WTC11 (cell line): ENCODE measurements around the gene GNAZ. TPM values are rescaled to one million over a fixed set of nuclear protein-coding genes. Genes with fewer than 3 reads are reported as not detected.

Experiments used
- ATAC-seq: fragments of 200-7000 bp; cut with Tn5 transposase; 2 replicates; pipeline ENCODE4 v1.10.0; 2021; ENCODE audit warnings: mild to moderate bottlenecking, moderate library complexity
- CTCF ChIA-PET: fragments of 300-600 bp; sonication (Branson Sonifier 250); formaldehyde crosslinking; loops from one replicate; lab custom pipeline; 2021; ENCODE audit warnings: antibody characterized with exemption; lab: Charles Lee
- POLR2A ChIA-PET: fragments of 350-600 bp; sonication (Branson Sonifier 250); formaldehyde crosslinking; loops from one replicate; lab custom pipeline; 2021; ENCODE audit warnings: antibody characterized with exemption; lab: Charles Lee
- DNase-seq: peaks from one replicate; pipeline ENCODE4 v3.0.0; 2021; ENCODE audit warnings: low spot score
- H3K27ac Mint-ChIP-seq: 2 replicates; pipeline ENCODE4 v1.8.0; 2021; ENCODE audit warnings: mixed read lengths
- H3K27me3 Mint-ChIP-seq: 2 replicates; pipeline ENCODE4 v1.8.0; 2021; ENCODE audit warnings: low read depth, mild to moderate bottlenecking, moderate library complexity, mixed read lengths
- H3K36me3 Mint-ChIP-seq: 2 replicates; pipeline ENCODE4 v1.8.0; 2021; ENCODE audit warnings: mixed read lengths
- H3K4me1 Mint-ChIP-seq: 2 replicates; pipeline ENCODE4 v1.8.0; 2022; ENCODE audit warnings: mixed read lengths
- H3K4me3 Mint-ChIP-seq: 2 replicates; pipeline ENCODE4 v1.8.0; 2021; ENCODE audit warnings: mild to moderate bottlenecking, moderate library complexity, mixed read lengths
- H3K9me3 Mint-ChIP-seq: 2 replicates; pipeline ENCODE4 v1.8.0; 2021; ENCODE audit warnings: mixed read lengths
- CBFB ChIP-seq: sonication (generic); formaldehyde crosslinking; IDR thresholded peaks from 2 replicates; pipeline ENCODE4 v1.8.1; 2022; ENCODE audit warnings: mild to moderate bottlenecking, low read depth, missing genetic modification reagents
- ELF4 ChIP-seq: sonication (generic); formaldehyde crosslinking; IDR thresholded peaks from 2 replicates; pipeline ENCODE4 v1.8.1; 2022; ENCODE audit warnings: low read depth, mild to moderate bottlenecking, moderate library complexity, missing genetic modification reagents
- FOXK1 ChIP-seq: sonication (generic); formaldehyde crosslinking; IDR thresholded peaks from 2 replicates; pipeline ENCODE4 v1.8.0; 2022; ENCODE audit warnings: mild to moderate bottlenecking, moderate library complexity, missing genetic modification reagents
- GABPB1 ChIP-seq: sonication (generic); formaldehyde crosslinking; IDR thresholded peaks from 2 replicates; pipeline ENCODE4 v1.8.1; 2023; ENCODE audit warnings: mild to moderate bottlenecking, missing genetic modification reagents
- IRF2 ChIP-seq: sonication (generic); formaldehyde crosslinking; IDR thresholded peaks from 2 replicates; pipeline ENCODE4 v1.8.0; 2022; ENCODE audit warnings: low read depth, missing genetic modification reagents, borderline replicate concordance
- NFE2L1 ChIP-seq: sonication (generic); formaldehyde crosslinking; IDR thresholded peaks from 2 replicates; pipeline ENCODE4 v1.8.1; 2023; ENCODE audit warnings: missing genetic modification reagents
- NR3C1 ChIP-seq: sonication (generic); formaldehyde crosslinking; conservative IDR thresholded peaks from 2 replicates; pipeline ENCODE4 v1.8.1; 2023; ENCODE audit warnings: low read depth, mild to moderate bottlenecking, missing genetic modification reagents
- RELA ChIP-seq: sonication (generic); formaldehyde crosslinking; IDR thresholded peaks from 2 replicates; pipeline ENCODE4 v1.8.1; 2022; ENCODE audit warnings: missing genetic modification reagents, mild to moderate bottlenecking, borderline replicate concordance
- SOX15 ChIP-seq: fragments of 250-450 bp; sonication (Bioruptor Pico); IDR thresholded peaks from 2 replicates; pipeline ENCODE4 v1.9.0; 2021; ENCODE audit warnings: mild to moderate bottlenecking
- TEAD1 ChIP-seq: sonication (generic); formaldehyde crosslinking; IDR thresholded peaks from 2 replicates; pipeline ENCODE4 v1.8.0; 2022; ENCODE audit warnings: mild to moderate bottlenecking, missing genetic modification reagents
- ZBTB21 ChIP-seq: sonication (generic); formaldehyde crosslinking; IDR thresholded peaks from 2 replicates; pipeline ENCODE4 v1.8.1; 2023; ENCODE audit warnings: mild to moderate bottlenecking, missing genetic modification reagents, borderline replicate concordance
- total RNA-seq: library from RNA; stranded (reverse); gene quantifications from 3 replicates; pipeline ENCODE4 v1.2.3, GENCODE V29; 2021
- TF ChIP-seq, protein P1 (sequence below): sonication (generic); formaldehyde crosslinking; IDR thresholded peaks from 2 replicates; pipeline ENCODE4 v1.8.1; 2023; ENCODE audit warnings: mild to moderate bottlenecking, missing genetic modification reagents
- TF ChIP-seq, protein P2 (sequence below): sonication (generic); formaldehyde crosslinking; IDR thresholded peaks from 2 replicates; pipeline ENCODE4 v1.8.1; 2022; ENCODE audit warnings: mild to moderate bottlenecking, moderate library complexity, missing genetic modification reagents
- TF ChIP-seq, protein P3 (sequence below): sonication (generic); formaldehyde crosslinking; IDR thresholded peaks from 2 replicates; pipeline ENCODE4 v1.8.0; 2022; ENCODE audit warnings: mild to moderate bottlenecking, missing genetic modification reagents
- TF ChIP-seq, protein P4 (sequence below): fragments of 250-450 bp; sonication (Bioruptor Pico); IDR thresholded peaks from 2 replicates; pipeline ENCODE4 v1.9.0; 2021; ENCODE audit warnings: mild to moderate bottlenecking, borderline replicate concordance
- TF ChIP-seq, protein P5 (sequence below): sonication (generic); formaldehyde crosslinking; IDR thresholded peaks from 2 replicates; pipeline ENCODE4 v1.8.1; 2023; ENCODE audit warnings: mild to moderate bottlenecking, missing genetic modification reagents
- TF ChIP-seq, protein P6 (sequence below): fragments of 250-450 bp; sonication (Bioruptor Pico); conservative IDR thresholded peaks from 2 replicates; pipeline ENCODE4 v1.9.0; 2021; ENCODE audit warnings: mild to moderate bottlenecking
- TF ChIP-seq, protein P7 (sequence below): sonication (generic); formaldehyde crosslinking; IDR thresholded peaks from 2 replicates; pipeline ENCODE4 v1.8.1; 2023; ENCODE audit warnings: mild to moderate bottlenecking, missing genetic modification reagents, borderline replicate concordance

The GNAZ gene
- total RNA-seq, 1 experiment from 2014 or later, result 9.9 TPM

DNA sequence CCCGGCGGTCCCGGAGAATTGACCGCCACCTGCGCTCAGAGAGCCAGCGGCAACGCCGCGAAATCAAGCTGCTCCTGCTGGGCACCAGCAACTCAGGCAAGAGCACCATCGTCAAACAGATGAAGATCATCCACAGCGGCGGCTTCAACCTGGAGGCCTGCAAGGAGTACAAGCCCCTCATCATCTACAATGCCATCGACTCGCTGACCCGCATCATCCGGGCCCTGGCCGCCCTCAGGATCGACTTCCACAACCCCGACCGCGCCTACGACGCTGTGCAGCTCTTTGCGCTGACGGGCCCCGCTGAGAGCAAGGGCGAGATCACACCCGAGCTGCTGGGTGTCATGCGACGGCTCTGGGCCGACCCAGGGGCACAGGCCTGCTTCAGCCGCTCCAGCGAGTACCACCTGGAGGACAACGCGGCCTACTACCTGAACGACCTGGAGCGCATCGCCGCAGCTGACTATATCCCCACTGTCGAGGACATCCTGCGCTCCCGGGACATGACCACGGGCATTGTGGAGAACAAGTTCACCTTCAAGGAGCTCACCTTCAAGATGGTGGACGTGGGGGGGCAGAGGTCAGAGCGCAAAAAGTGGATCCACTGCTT lies 25.5 kb downstream of the GNAZ start:
- TF ChIP-seq NFE2L1 (CRISPR knock-in tag) (no peak), CBFB (CRISPR knock-in tag) (no peak), RELA (CRISPR knock-in tag) (no peak), GABPB1 (CRISPR knock-in tag) (no peak), ZBTB21 (CRISPR knock-in tag) (no peak), NR3C1 (no peak), FOXK1 (CRISPR knock-in tag) (no peak)
- TF ChIP-seq, protein P1, sequence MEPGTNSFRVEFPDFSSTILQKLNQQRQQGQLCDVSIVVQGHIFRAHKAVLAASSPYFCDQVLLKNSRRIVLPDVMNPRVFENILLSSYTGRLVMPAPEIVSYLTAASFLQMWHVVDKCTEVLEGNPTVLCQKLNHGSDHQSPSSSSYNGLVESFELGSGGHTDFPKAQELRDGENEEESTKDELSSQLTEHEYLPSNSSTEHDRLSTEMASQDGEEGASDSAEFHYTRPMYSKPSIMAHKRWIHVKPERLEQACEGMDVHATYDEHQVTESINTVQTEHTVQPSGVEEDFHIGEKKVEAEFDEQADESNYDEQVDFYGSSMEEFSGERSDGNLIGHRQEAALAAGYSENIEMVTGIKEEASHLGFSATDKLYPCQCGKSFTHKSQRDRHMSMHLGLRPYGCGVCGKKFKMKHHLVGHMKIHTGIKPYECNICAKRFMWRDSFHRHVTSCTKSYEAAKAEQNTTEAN, result no peak
- TF ChIP-seq, protein P2, sequence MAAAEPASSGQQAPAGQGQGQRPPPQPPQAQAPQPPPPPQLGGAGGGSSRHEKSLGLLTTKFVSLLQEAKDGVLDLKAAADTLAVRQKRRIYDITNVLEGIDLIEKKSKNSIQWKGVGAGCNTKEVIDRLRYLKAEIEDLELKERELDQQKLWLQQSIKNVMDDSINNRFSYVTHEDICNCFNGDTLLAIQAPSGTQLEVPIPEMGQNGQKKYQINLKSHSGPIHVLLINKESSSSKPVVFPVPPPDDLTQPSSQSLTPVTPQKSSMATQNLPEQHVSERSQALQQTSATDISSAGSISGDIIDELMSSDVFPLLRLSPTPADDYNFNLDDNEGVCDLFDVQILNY (CRISPR knock-in tag), result no peak
- TF ChIP-seq, protein P3, sequence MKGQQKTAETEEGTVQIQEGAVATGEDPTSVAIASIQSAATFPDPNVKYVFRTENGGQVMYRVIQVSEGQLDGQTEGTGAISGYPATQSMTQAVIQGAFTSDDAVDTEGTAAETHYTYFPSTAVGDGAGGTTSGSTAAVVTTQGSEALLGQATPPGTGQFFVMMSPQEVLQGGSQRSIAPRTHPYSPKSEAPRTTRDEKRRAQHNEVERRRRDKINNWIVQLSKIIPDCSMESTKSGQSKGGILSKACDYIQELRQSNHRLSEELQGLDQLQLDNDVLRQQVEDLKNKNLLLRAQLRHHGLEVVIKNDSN, result no peak
- TF ChIP-seq, protein P4, sequence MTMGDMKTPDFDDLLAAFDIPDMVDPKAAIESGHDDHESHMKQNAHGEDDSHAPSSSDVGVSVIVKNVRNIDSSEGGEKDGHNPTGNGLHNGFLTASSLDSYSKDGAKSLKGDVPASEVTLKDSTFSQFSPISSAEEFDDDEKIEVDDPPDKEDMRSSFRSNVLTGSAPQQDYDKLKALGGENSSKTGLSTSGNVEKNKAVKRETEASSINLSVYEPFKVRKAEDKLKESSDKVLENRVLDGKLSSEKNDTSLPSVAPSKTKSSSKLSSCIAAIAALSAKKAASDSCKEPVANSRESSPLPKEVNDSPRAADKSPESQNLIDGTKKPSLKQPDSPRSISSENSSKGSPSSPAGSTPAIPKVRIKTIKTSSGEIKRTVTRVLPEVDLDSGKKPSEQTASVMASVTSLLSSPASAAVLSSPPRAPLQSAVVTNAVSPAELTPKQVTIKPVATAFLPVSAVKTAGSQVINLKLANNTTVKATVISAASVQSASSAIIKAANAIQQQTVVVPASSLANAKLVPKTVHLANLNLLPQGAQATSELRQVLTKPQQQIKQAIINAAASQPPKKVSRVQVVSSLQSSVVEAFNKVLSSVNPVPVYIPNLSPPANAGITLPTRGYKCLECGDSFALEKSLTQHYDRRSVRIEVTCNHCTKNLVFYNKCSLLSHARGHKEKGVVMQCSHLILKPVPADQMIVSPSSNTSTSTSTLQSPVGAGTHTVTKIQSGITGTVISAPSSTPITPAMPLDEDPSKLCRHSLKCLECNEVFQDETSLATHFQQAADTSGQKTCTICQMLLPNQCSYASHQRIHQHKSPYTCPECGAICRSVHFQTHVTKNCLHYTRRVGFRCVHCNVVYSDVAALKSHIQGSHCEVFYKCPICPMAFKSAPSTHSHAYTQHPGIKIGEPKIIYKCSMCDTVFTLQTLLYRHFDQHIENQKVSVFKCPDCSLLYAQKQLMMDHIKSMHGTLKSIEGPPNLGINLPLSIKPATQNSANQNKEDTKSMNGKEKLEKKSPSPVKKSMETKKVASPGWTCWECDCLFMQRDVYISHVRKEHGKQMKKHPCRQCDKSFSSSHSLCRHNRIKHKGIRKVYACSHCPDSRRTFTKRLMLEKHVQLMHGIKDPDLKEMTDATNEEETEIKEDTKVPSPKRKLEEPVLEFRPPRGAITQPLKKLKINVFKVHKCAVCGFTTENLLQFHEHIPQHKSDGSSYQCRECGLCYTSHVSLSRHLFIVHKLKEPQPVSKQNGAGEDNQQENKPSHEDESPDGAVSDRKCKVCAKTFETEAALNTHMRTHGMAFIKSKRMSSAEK (CRISPR knock-in tag), result no peak
- TF ChIP-seq, protein P5, sequence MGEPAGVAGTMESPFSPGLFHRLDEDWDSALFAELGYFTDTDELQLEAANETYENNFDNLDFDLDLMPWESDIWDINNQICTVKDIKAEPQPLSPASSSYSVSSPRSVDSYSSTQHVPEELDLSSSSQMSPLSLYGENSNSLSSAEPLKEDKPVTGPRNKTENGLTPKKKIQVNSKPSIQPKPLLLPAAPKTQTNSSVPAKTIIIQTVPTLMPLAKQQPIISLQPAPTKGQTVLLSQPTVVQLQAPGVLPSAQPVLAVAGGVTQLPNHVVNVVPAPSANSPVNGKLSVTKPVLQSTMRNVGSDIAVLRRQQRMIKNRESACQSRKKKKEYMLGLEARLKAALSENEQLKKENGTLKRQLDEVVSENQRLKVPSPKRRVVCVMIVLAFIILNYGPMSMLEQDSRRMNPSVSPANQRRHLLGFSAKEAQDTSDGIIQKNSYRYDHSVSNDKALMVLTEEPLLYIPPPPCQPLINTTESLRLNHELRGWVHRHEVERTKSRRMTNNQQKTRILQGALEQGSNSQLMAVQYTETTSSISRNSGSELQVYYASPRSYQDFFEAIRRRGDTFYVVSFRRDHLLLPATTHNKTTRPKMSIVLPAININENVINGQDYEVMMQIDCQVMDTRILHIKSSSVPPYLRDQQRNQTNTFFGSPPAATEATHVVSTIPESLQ, result no peak
- ATAC-seq (no peak), DNase-seq (no peak)
- ChIA-PET POLR2A (no interaction called here), CTCF (interaction anchor here (1.1 to 1.6 kb wide), 6 partner anchors 28 to 241 kb away, joined by 3 to 4 read pairs (median 3); no protein-coding TSS in a partner anchor)
- no peaks in the 10 kb centered on the region for H3K9me3 Mint-ChIP-seq
- H3K36me3 Mint-ChIP-seq, result no peaks in the 10 kb centered on the region
- H3K27me3 Mint-ChIP-seq, result no peaks in the 10 kb centered on the region
- H3K4me3 Mint-ChIP-seq, result no peak overlapping the region
- no peak overlapping the region for H3K27ac Mint-ChIP-seq
- no peaks in the 10 kb centered on the region for H3K4me1 Mint-ChIP-seq

DNA sequence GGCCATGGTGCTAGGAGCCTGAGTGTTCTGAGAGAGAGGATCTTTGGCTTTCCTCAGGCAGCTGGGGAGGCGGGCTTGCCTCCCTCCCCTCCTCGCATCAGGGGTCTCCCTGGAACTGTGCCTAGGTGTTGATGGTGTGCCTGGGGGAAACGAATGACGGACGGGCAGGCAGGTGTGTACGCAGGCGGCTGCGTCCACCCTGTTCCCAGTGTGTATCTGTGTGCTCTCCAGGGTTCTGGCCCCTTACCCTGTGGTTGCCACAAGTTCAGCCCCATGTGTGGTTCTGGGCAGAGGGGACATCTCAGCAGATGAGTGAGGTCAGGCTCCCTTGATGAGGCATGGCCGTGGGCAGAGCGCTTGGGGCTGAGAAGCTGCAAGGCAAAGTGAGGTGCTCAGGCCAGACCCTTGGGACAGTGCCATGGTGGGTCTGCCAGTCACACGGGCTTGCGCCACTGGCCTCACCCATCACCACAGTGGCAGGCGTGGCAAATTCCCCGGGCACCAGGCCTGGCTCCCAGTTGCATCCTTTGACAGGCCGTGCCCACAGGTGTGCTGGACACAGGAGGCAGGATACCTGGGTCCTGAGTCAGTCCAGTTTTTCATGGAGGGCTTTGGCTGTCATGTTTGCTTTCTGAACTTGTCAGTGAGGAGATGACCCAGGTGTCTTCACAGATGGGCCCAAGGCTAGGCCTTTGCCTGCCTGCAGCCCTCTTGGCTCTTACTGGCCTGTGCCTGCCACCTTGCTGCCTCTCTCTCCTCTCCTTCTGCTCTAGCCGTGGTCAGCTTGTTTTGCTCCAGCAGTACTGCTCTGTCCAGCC lies 27.3 kb downstream of the GNAZ start:
- CTCF ChIA-PET, result interaction anchor here (1.1 kb wide), 1 partner anchor 143 kb away, joined by 4 read pairs; no protein-coding TSS in a partner anchor
- POLR2A ChIA-PET, result no interaction called here
- no peaks in the 10 kb centered on the region for H3K36me3 Mint-ChIP-seq
- H3K9me3 Mint-ChIP-seq, result no peaks in the 10 kb centered on the region
- H3K4me1 Mint-ChIP-seq, result no peaks in the 10 kb centered on the region
- ATAC-seq (no peak), DNase-seq (no peak)
- H3K27ac Mint-ChIP-seq, result no peak overlapping the region; the same call in 1 of the 2 replicates
- H3K4me3 Mint-ChIP-seq, result no peak overlapping the region
- H3K27me3 Mint-ChIP-seq, result no peaks in the 10 kb centered on the region
- TF ChIP-seq TEAD1 (CRISPR knock-in tag) (no peak), IRF2 (CRISPR knock-in tag) (no peak), SOX15 (CRISPR knock-in tag) (no peak), ELF4 (CRISPR knock-in tag) (no peak)
- TF ChIP-seq, protein P6, sequence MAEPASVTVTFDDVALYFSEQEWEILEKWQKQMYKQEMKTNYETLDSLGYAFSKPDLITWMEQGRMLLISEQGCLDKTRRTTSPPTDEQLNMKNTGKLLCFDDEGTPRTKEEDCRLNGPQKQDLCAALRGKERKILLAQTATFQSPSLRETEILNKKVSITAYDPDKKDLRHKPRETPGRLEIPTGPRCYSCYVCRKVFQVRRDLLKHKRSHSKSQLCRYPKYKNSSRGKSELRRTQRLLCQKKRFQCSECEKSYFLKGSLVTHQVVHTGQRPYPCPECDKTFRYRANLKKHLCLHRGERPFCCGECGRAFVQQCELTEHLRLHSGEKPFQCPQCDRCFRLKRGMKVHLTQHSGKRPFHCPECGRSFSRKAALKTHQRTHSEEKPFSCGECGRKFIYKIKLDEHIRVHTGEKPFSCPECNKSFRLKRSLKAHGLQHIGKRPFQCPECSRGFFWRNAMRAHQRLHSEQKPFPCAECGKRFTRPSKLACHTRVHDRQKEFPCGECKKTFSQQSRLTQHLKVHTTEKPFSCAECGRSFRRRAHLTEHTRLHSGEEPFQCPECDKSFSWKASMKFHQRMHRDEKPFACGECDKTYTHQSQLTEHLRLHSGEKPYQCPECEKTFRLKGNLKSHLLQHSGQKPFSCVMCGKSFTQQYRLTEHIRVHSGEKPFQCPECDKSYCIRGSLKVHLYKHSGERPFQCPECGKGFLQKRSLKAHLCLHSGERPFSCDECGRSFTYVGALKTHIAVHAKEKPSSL (CRISPR knock-in tag), result no peak
- TF ChIP-seq, protein P7, sequence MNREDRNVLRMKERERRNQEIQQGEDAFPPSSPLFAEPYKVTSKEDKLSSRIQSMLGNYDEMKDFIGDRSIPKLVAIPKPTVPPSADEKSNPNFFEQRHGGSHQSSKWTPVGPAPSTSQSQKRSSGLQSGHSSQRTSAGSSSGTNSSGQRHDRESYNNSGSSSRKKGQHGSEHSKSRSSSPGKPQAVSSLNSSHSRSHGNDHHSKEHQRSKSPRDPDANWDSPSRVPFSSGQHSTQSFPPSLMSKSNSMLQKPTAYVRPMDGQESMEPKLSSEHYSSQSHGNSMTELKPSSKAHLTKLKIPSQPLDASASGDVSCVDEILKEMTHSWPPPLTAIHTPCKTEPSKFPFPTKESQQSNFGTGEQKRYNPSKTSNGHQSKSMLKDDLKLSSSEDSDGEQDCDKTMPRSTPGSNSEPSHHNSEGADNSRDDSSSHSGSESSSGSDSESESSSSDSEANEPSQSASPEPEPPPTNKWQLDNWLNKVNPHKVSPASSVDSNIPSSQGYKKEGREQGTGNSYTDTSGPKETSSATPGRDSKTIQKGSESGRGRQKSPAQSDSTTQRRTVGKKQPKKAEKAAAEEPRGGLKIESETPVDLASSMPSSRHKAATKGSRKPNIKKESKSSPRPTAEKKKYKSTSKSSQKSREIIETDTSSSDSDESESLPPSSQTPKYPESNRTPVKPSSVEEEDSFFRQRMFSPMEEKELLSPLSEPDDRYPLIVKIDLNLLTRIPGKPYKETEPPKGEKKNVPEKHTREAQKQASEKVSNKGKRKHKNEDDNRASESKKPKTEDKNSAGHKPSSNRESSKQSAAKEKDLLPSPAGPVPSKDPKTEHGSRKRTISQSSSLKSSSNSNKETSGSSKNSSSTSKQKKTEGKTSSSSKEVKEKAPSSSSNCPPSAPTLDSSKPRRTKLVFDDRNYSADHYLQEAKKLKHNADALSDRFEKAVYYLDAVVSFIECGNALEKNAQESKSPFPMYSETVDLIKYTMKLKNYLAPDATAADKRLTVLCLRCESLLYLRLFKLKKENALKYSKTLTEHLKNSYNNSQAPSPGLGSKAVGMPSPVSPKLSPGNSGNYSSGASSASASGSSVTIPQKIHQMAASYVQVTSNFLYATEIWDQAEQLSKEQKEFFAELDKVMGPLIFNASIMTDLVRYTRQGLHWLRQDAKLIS (CRISPR knock-in tag), result no peak
